OCI-LY7 (cell line): ENCODE data around the gene ARMC7. TPM values are rescaled to one million over a fixed set of nuclear protein-coding genes. Genes with fewer than 3 reads are reported as not detected.

ENCODE experiments used
- BruUV-seq: library from RNA; stranded (reverse); fragments of 400-500 nt; replicated peaks from 2 replicates; lab custom pipeline; 2021; lab: Mats Ljungman, UMichigan
- CTCF ChIA-PET: fragments of 300-600 bp; sonication (Branson Sonifier 250); formaldehyde crosslinking; loops from one replicate; lab custom pipeline; 2022; ENCODE audit warnings: antibody characterized with exemption; ENCODE audit not compliant: unreplicated experiment; lab: Charles Lee
- POLR2A ChIA-PET: fragments of 300-600 bp; sonication (Branson Sonifier 250); formaldehyde crosslinking; loops from one replicate; lab custom pipeline; 2022; ENCODE audit warnings: antibody characterized with exemption; lab: Charles Lee
- DNase-seq: peaks from one replicate; pipeline ENCODE4 v3.0.0-alpha.2; 2015; ENCODE audit warnings: low spot score
- H2AFZ ChIP-seq: fragments of 200-600 bp; sonication (generic), shearing (Covaris generic); 2 replicates; pipeline ENCODE4 v1.6.1; 2014; ENCODE audit warnings: mild to moderate bottlenecking, antibody characterized with exemption, low read length, moderate library complexity
- H3K27ac ChIP-seq: fragments of 200-600 bp; sonication (generic); 2 replicates; pipeline ENCODE4 v1.5.1; 2014; ENCODE audit warnings: mixed run types, low read depth, mild to moderate bottlenecking, moderate library complexity, low read length, inconsistent platforms; ENCODE audit not compliant: poor library complexity, severe bottlenecking
- H3K36me3 ChIP-seq: fragments of 200-600 bp; sonication (generic); 2 replicates; pipeline ENCODE4 v1.6.1; 2014; ENCODE audit warnings: mild to moderate bottlenecking, antibody characterized with exemption, low read length, moderate library complexity, mixed read lengths; ENCODE audit not compliant: insufficient read depth
- H3K4me1 ChIP-seq: fragments of 200-600 bp; sonication (generic); 2 replicates; pipeline ENCODE4 v1.5.1; 2014; ENCODE audit warnings: mild to moderate bottlenecking, low read length; ENCODE audit not compliant: insufficient read depth, poor library complexity, severe bottlenecking
- H3K4me2 ChIP-seq: fragments of 200-600 bp; sonication (generic); 2 replicates; pipeline ENCODE4 v1.6.1; 2014; ENCODE audit warnings: mild to moderate bottlenecking, low read length
- H3K4me3 ChIP-seq: fragments of 200-600 bp; sonication (generic); 2 replicates; pipeline ENCODE4 v1.5.1; 2014; ENCODE audit warnings: mild to moderate bottlenecking, low read depth, low read length; ENCODE audit not compliant: poor library complexity, severe bottlenecking
- H3K79me2 ChIP-seq: fragments of 200-600 bp; sonication (generic); 2 replicates; pipeline ENCODE4 v1.6.1; 2016; ENCODE audit warnings: low read depth, mild to moderate bottlenecking, low read length, moderate library complexity, mixed read lengths; ENCODE audit not compliant: insufficient read depth
- H3K9me2 ChIP-seq: fragments of 200-600 bp; sonication (generic); 2 replicates; pipeline ENCODE4 v1.6.1; 2016; ENCODE audit warnings: mild to moderate bottlenecking, low read length, mixed read lengths; ENCODE audit not compliant: insufficient read depth
- H3K9me3 ChIP-seq: fragments of 200-600 bp; sonication (generic); 2 replicates; pipeline ENCODE4 v1.6.1; 2014; ENCODE audit warnings: mild to moderate bottlenecking, mixed run types, low read length, mixed read lengths
- H4K20me1 ChIP-seq: fragments of 200-600 bp; sonication (generic); 2 replicates; pipeline ENCODE4 v1.6.1; 2014; ENCODE audit warnings: mild to moderate bottlenecking, antibody characterized with exemption, low read length, moderate library complexity, mixed read lengths; ENCODE audit not compliant: insufficient read depth
- CTCF ChIP-seq: fragments of 200-600 bp; sonication (generic); conservative IDR thresholded peaks from 2 replicates; pipeline ENCODE4 v1.5.1; 2014; ENCODE audit warnings: mild to moderate bottlenecking, antibody characterized with exemption, low read length, moderate library complexity, mixed read lengths
- EZH2phosphoT487 ChIP-seq: fragments of 200-600 bp; sonication (generic); IDR thresholded peaks from 2 replicates; pipeline ENCODE4 v1.6.1; 2018; ENCODE audit warnings: low read depth, borderline replicate concordance, mild to moderate bottlenecking, mixed run types, antibody characterized with exemption, low read length, moderate library complexity, mixed read lengths
- intact Hi-C: fragments of 100-400 bp; cut with micrococcal nuclease; formaldehyde crosslinking; loops from one replicate; pipeline ENCODE4 v1.10.0; 2022; ENCODE audit not compliant: unreplicated experiment
- total RNA-seq, 2 experiments: library from RNA; depleted of rRNA in 1 of 2; stranded (reverse); fragments of >200 nt in 1 of 2; shearing (Covaris generic) in 1 of 2; gene quantifications; 2 replicates each; pipeline ENCODE4 v1.2.3, GENCODE V29; 2014 to 2022

ARMC7 gene
- total RNA-seq, 2 experiments from 2014 or later: 7.1 to 19.9 TPM

GRCh38 chr17:75128694-75129505 is 19.1 kb downstream of the ARMC7 start:
- H3K9me2 ChIP-seq: no peaks in the 10 kb centered on the region
- H3K4me2 ChIP-seq: no peak overlapping the region
- H3K4me1 ChIP-seq: peaks cover 36% of the 10 kb centered on the region
- intact Hi-C loops: no loop called here
- BruUV-seq: no TSS peak
- H3K4me3 ChIP-seq: no peak overlapping the region
- H3K27ac ChIP-seq: no peak overlapping the region
- H2AFZ ChIP-seq: no peak overlapping the region
- TF ChIP-seq EZH2phosphoT487: no peak
- TF ChIP-seq CTCF: no peak
- no peak for DNase-seq
- CTCF ChIA-PET: interaction anchor here (3.4 kb wide), 1 partner anchor 14 kb away, joined by 26 read pairs; no protein-coding TSS in a partner anchor
- POLR2A ChIA-PET: interaction anchor here (0.8 kb wide), 1 partner anchor 13 kb away, joined by 4 read pairs; no protein-coding TSS in a partner anchor
- H3K79me2 ChIP-seq: peaks cover 17% of the 10 kb centered on the region
- peaks cover 23% of the 10 kb centered on the region; the same call in 1 of the 2 replicates for H3K36me3 ChIP-seq
- H4K20me1 ChIP-seq: peaks cover 10% of the 10 kb centered on the region
- H3K9me3 ChIP-seq: no peaks in the 10 kb centered on the region

- intact Hi-C loops: no loop called here
- Histone ChIP-seq H2AFZ (no peak overlapping the region), H3K27ac (no peak overlapping the region), H3K4me2 (peak overlapping the region; percentile 76; the same call in 1 of the 2 replicates), H3K4me3 (no peak overlapping the region), H3K79me2 (peaks cover 17% of the 10 kb centered on the region), H3K9me3 (no peaks in the 10 kb centered on the region), H3K4me1 (peaks cover 36% of the 10 kb centered on the region), H4K20me1 (peaks cover 10% of the 10 kb centered on the region), H3K9me2 (no peaks in the 10 kb centered on the region), H3K36me3 (peaks cover 24% of the 10 kb centered on the region; the same call in 1 of the 2 replicates)
- TF ChIP-seq CTCF: no peak
- TF ChIP-seq EZH2phosphoT487: no peak
- ChIA-PET CTCF (interaction anchor here (3.4 kb wide), 1 partner anchor 15 kb away, joined by 26 read pairs; no protein-coding TSS in a partner anchor), POLR2A (interaction anchor here (0.8 kb wide), 1 partner anchor 14 kb away, joined by 4 read pairs; no protein-coding TSS in a partner anchor)
- DNase-seq: no peak
- no TSS peak for BruUV-seq
These were observed 19.8 kb downstream of the ARMC7 start for GRCh38 chr17:75129576-75129975.
